Measurements from ENCODE around the gene MFSD2A. TPM values are rescaled to one million over a fixed set of nuclear protein-coding genes. Genes with fewer than 3 reads are reported as not detected.

Gene MFSD2A
- total RNA-seq, 1 donor from 2014 or later, result 11.1 TPM

- Histone ChIP-seq H3K36me3 (ENCODE audit: control insufficient read depth, insufficient read depth, low read length) (no peaks in the 10 kb centered on the region), H3K27me3 (ENCODE audit: control insufficient read depth, insufficient read depth, low read length) (no peaks in the 10 kb centered on the region), H3K4me3 (ENCODE audit: low read depth, low read length) (no peak overlapping the region)
- DNase-seq (ENCODE audit: low read depth) (no peak), FAIRE-seq (no peak)
- TF ChIP-seq, protein P1, sequence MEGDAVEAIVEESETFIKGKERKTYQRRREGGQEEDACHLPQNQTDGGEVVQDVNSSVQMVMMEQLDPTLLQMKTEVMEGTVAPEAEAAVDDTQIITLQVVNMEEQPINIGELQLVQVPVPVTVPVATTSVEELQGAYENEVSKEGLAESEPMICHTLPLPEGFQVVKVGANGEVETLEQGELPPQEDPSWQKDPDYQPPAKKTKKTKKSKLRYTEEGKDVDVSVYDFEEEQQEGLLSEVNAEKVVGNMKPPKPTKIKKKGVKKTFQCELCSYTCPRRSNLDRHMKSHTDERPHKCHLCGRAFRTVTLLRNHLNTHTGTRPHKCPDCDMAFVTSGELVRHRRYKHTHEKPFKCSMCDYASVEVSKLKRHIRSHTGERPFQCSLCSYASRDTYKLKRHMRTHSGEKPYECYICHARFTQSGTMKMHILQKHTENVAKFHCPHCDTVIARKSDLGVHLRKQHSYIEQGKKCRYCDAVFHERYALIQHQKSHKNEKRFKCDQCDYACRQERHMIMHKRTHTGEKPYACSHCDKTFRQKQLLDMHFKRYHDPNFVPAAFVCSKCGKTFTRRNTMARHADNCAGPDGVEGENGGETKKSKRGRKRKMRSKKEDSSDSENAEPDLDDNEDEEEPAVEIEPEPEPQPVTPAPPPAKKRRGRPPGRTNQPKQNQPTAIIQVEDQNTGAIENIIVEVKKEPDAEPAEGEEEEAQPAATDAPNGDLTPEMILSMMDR (IDR thresholded peaks at IDR 0.05; ENCODE audit: insufficient read depth, low read length, severe bottlenecking), result no peak
These were observed 30.0 kb downstream of the MFSD2A start for GRCh38 chr1:39984951-39985350.

GRCh38 chr1:39987869-39988268 lies 32.9 kb downstream of the MFSD2A start:
- H3K4me3 ChIP-seq (ENCODE audit: low read depth, low read length), result no peak overlapping the region
- DNase-seq (ENCODE audit: low read depth), result no peak
- no peaks in the 10 kb centered on the region for H3K36me3 ChIP-seq (ENCODE audit: control insufficient read depth, insufficient read depth, low read length)
- no peaks in the 10 kb centered on the region for H3K27me3 ChIP-seq (ENCODE audit: control insufficient read depth, insufficient read depth, low read length)
- no peak for FAIRE-seq
- TF ChIP-seq, protein P1 (IDR thresholded peaks at IDR 0.05; ENCODE audit: insufficient read depth, low read length, severe bottlenecking), result no peak

- no peak overlapping the region for H3K4me3 ChIP-seq (ENCODE audit: low read depth, low read length)
- peak; percentile 97 for DNase-seq (ENCODE audit: low read depth)
- H3K27me3 ChIP-seq (ENCODE audit: control insufficient read depth, insufficient read depth, low read length), result no peaks in the 10 kb centered on the region
- TF ChIP-seq, protein P1 (IDR thresholded peaks at IDR 0.05; ENCODE audit: insufficient read depth, low read length, severe bottlenecking), result no peak
- H3K36me3 ChIP-seq (ENCODE audit: control insufficient read depth, insufficient read depth, low read length), result no peaks in the 10 kb centered on the region
- no peak for FAIRE-seq
These were observed 33.8 kb downstream of the MFSD2A start for GRCh38 chr1:39988618-39989343.

DNA sequence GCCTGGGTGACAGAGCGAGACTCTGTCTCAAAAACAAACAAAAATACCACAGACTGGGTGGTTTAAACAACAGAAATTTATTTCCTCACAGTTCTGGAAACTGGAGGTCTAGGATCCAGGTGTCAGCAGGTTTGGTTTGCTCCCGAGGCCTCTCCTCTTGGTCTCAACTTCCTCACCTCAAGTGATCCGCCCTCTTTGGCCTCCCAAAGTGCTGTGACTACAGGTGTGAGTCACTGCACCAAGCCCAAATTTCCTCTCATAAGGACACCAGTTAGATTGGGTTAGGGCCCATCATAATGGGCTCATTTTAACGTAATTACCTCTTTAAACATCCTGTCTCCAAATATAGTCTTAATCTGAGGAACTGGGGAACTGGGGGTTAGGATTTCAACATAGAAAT lies 35.5 kb downstream of the MFSD2A start:
- Histone ChIP-seq H3K36me3 (ENCODE audit: control insufficient read depth, insufficient read depth, low read length) (no peaks in the 10 kb centered on the region), H3K4me3 (ENCODE audit: low read depth, low read length) (no peak overlapping the region), H3K27me3 (ENCODE audit: control insufficient read depth, insufficient read depth, low read length) (no peaks in the 10 kb centered on the region)
- DNase-seq (ENCODE audit: low read depth), result peak; percentile 91
- FAIRE-seq, result no peak
- TF ChIP-seq, protein P1 (IDR thresholded peaks at IDR 0.05; ENCODE audit: insufficient read depth, low read length, severe bottlenecking), result no peak

GRCh38 chr1:39992234-39992633 lies 37.3 kb downstream of the MFSD2A start:
- FAIRE-seq (no peak), DNase-seq (ENCODE audit: low read depth) (peak; percentile 65)
- TF ChIP-seq, protein P1 (IDR thresholded peaks at IDR 0.05; ENCODE audit: insufficient read depth, low read length, severe bottlenecking), result no peak
- no peaks in the 10 kb centered on the region for H3K27me3 ChIP-seq (ENCODE audit: control insufficient read depth, insufficient read depth, low read length)
- no peak overlapping the region for H3K4me3 ChIP-seq (ENCODE audit: low read depth, low read length)
- H3K36me3 ChIP-seq (ENCODE audit: control insufficient read depth, insufficient read depth, low read length), result no peaks in the 10 kb centered on the region

DNA sequence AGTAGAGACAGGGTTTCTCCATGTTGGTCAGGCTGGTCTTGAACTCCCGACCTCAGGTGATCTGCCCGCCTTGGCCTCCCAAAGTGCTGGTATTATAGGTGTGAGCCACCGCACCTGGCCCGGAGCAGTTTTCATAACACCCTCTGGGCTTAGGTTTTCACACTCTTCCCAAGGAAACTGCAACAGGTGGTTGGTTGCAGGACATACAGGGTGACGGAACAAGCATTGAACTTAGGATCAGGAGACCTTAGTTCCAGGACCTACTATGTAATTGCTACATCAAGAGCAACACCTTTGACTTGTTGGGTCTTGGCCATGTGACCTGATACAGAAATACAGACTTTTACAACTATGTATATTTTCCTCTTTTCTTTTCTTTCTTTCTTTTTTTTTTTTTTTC lies 37.9 kb downstream of the MFSD2A start:
- TF ChIP-seq, protein P1 (IDR thresholded peaks at IDR 0.05; ENCODE audit: insufficient read depth, low read length, severe bottlenecking), result no peak
- no peak for FAIRE-seq
- no peaks in the 10 kb centered on the region for H3K27me3 ChIP-seq (ENCODE audit: control insufficient read depth, insufficient read depth, low read length)
- H3K4me3 ChIP-seq (ENCODE audit: low read depth, low read length), result no peak overlapping the region
- no peaks in the 10 kb centered on the region for H3K36me3 ChIP-seq (ENCODE audit: control insufficient read depth, insufficient read depth, low read length)
- no peak for DNase-seq (ENCODE audit: low read depth)
